Right ventricle myocardium superior (tissue), 1 donor: ENCODE data around the gene ROR1. TPM values are rescaled to one million over a fixed set of nuclear protein-coding genes. Genes with fewer than 3 reads are reported as not detected.
A peak's percentile ranks its signal among the peaks of the same experiment; 100 is the strongest.

Source experiments
- ATAC-seq: fragments of 200-7000 bp; cut with Tn5 transposase; one replicate; pipeline ENCODE4 v1.9.1; 2020; ENCODE audit warnings: mild to moderate bottlenecking; ENCODE audit not compliant: poor library complexity
- DNase-seq: peaks from one replicate; pipeline ENCODE4 v3.0.0-alpha.2; 2020
- intact Hi-C: fragments of 100-400 bp; cut with DNase I; formaldehyde crosslinking; loops from one replicate; pipeline ENCODE4 v1.11.2; 2022
- long read RNA-seq: library from polyadenylated mRNA; unstranded; transcript quantifications from one replicate; pipeline ENCODE4 v2.0.0, GENCODE V29; 2021
- total RNA-seq: library from RNA; stranded (reverse); fragmentation: NEBNext Ultra II Directional; extraction: Animal tissue kit (Norgen Biotek cat#: 25700); gene quantifications from one replicate; pipeline ENCODE4 v1.2.1, GENCODE V29; 2021
- donor health status: DM: no; HTN: yes; CAD: no; lungs with severe emphysema.

Gene ROR1
- 8.6 TPM for total RNA-seq
- long read RNA-seq, partial matches to known transcripts, result 3 of 6 reads
- long read RNA-seq, other reads (novel, unspliced or antisense), result 3 of 6 reads

- intact Hi-C loops, result loop anchor here (5.0 kb wide), 1 partner anchor 82 kb away; no protein-coding TSS in a partner anchor
- ATAC-seq, result peak; percentile 98
- peak; percentile 91 for DNase-seq
These were observed at the start of gene ROR1 for GRCh38 chr1:63773815-63774616. TSS of gene ROR1 (plus strand) at chr1:63774017.

- ATAC-seq (no peak), DNase-seq (no peak)
- intact Hi-C loops, result no loop called here
These were observed 49.4 kb upstream of the ROR1 start for GRCh38 chr1:63724375-63724899.

DNA sequence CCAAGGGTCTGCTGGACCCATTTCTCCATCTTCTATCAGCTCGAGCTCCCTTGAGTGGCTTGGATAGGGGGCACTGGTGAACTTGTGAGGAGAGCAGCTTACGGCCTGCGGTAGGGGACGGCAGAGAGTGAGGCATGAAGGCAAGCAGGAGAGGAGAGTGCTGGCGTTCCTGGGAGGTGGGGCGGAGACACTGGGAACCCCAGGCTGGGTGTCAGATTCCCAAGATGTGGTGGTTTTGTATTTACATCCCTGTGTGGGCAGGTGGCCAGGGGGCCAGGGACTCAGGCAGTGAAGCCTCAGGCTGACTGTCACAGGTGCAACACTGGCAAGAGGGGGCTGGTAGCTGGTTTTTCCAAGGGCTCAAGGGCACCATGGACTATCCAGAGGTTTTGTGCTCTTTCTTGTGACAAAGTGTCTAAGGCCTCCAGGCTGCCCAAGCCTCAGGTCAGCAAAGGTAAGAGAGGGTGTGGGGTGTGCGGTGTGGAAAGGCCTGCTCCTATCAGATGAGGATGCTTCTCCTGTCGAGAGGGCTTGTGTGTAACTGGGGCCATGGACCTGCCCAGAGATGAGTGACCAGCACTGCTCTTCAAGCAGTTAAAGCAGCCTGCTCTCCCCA is 45.1 kb upstream of the ROR1 start:
- intact Hi-C loops, result no loop called here
- ATAC-seq (no peak), DNase-seq (no peak)

DNA sequence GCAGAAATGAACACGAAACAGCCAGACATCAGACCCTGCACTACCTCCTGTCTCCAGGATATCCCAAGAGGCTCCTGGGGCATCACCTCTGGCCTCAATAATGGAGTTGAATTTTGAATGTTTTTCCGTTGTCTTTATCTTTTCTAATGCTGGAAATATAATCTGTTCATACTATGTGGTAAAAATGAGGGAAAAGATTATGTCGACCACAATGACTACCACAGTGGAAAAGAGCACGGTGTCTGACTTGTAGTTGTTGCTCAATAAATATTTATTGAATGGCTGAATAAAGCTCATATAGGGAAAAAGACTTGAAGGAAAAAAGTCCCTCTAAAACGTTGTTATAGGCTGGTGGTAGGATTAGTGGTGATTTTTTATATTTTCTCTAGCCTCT is 44.6 kb upstream of the ROR1 start:
- ATAC-seq (no peak), DNase-seq (no peak)
- intact Hi-C loops, result no loop called here

GRCh38 chr1:63730211-63730610 is 43.6 kb upstream of the ROR1 start:
- DNase-seq (no peak), ATAC-seq (no peak)
- intact Hi-C loops, result no loop called here

DNA sequence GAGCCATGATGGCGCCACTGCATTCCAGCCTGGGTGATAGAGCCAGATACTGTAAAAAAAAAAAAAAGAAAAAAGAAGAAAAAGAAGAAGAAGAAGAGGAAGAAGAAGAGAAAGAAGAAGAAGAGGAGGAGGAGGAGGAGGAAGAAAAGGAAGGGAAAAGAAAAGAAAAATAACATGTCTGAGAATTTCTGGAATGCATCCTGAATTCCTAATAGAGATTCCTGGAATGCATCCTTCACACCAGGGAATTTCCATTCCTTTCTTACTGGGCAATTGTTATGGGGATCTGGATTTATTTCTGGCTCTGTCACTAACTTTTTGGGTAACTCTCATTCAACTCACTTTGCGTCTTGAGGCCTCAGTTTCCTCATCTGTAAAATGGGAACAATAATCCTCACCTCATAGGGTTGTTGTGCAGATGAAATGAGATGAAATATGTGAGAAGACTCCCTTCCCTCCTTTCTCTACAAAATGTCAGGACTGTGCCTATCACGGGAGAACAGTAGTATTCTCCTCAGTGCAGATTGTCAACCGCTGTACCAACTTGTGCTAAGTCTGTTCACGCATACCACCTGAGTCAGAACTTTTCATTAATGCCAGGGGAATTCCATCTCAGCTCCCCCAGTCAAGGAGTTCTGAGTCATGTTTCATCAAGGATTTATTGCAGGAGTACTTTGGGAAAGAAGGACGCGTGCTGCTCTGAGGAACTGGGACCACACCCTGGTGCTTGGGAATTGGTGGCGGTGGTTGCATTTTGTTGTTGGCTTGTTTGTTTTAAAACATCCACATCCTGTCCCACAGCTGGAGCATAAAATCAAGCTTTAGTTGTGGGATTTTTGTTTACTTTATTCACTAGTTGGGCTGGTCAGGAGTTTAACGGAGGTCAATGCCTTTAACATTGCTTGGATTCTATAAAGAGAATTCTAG is 42.4 kb upstream of the ROR1 start:
- intact Hi-C loops, result no loop called here
- DNase-seq, result no peak
- ATAC-seq, result peak; percentile 61

DNA sequence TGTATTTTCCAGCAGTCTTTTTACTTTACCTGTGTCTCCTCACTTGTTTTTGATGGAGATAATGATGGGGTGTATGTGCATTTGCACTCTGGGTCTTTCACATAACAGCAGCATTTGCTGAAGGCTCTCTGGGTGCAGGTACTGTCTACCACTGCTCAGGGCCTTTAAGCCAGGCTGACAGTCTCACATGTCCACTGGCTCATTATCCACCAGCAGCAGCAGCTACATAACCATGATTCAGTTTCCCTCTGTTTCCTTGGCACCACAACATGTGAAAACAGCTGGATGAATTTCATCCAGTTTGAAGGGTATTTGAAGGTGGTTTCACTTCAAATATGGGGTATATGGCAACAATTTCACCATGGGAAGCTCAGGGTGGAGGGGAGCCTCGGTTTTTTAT is 41.2 kb upstream of the ROR1 start:
- ATAC-seq, result no peak
- intact Hi-C loops, result no loop called here
- DNase-seq, result no peak

DNA sequence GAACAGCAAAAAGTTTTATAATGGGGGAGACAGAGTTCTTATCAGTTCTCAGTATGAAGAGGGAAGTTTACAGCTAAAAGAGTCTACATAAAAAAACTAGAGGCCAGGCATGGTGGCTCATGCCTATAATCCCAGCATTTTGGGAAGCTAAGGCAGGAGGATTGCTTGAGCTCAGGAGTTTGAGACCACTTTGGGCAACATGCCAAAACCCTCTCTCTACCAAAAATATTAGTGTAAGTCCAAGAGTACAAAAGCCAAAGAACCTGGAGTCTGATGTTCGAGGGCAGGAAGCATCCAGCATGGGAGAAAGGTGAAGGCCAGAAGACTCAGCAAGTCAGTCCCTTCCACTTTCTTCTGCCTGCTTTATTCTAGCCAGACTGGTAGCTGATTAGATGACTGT is 35.0 kb upstream of the ROR1 start:
- intact Hi-C loops, result no loop called here

DNA sequence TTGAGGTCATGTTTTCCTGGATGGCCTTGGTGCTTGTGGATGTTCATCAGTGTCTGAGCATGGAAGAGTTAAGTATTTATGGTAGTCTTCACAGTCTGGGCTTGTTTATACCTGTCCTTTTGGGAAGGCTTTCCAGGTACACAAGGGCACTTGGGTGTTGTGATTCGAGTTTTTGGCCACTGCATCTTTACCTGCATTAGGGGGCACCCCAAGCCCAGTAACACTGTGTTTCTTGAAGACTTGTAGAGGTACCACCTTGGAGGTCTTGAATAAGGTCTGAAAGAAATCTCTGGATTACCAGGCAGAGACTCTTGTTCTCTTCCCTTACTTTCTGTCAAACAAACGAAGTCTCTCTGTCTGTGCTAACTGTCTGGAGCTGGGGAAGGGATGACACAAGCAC is 34.4 kb upstream of the ROR1 start:
- ATAC-seq (no peak), DNase-seq (no peak)
- intact Hi-C loops, result no loop called here

More for the DNA sequence above, 35.0 kb upstream of the ROR1 start:
- no peak for DNase-seq
- ATAC-seq, result no peak

DNA sequence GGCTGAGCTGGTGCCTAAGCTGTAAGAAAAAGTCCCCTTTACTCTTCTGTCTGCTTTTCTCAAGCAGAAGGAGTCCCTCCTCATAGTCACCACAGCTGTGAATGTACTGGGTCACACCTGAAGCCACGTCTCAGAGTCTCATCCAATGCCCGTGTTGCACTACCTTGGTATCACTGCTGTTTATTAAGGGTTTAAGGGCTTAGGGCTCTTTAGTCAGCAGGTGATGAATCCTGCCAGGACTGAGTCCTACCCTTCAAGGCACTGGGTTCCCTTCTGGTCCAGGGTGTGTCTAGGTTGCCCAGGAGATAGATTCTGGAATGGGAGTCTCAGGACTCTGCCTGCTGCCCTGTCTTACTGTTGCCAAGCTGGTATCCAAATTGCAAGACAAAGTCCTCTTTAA is 33.4 kb upstream of the ROR1 start:
- ATAC-seq, result no peak
- intact Hi-C loops, result no loop called here

GRCh38 chr1:63742526-63742925 is 31.3 kb upstream of the ROR1 start:
- ATAC-seq (no peak), DNase-seq (no peak)
- intact Hi-C loops, result no loop called here

More for the DNA sequence above, 33.4 kb upstream of the ROR1 start:
- DNase-seq, result no peak

DNA sequence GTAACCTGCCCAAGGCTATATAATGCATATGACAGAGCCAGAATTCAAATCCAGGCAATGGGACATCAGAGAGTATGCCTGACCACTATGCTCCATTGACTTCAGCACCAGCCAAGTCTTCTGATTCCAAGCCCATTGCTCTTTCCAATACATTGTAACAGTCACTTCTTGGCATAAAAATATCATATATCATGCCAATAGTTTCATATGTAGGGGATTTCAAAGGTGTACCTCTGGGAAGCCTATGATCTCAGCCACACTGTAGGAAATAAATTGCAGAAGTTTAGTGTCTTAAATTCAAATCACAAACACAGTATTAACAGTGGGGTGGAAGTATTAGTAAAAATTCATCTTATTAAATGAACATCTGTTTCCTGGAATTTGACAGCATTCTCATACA is 30.0 kb upstream of the ROR1 start:
- intact Hi-C loops, result no loop called here
- DNase-seq, result no peak
- ATAC-seq, result no peak

DNA sequence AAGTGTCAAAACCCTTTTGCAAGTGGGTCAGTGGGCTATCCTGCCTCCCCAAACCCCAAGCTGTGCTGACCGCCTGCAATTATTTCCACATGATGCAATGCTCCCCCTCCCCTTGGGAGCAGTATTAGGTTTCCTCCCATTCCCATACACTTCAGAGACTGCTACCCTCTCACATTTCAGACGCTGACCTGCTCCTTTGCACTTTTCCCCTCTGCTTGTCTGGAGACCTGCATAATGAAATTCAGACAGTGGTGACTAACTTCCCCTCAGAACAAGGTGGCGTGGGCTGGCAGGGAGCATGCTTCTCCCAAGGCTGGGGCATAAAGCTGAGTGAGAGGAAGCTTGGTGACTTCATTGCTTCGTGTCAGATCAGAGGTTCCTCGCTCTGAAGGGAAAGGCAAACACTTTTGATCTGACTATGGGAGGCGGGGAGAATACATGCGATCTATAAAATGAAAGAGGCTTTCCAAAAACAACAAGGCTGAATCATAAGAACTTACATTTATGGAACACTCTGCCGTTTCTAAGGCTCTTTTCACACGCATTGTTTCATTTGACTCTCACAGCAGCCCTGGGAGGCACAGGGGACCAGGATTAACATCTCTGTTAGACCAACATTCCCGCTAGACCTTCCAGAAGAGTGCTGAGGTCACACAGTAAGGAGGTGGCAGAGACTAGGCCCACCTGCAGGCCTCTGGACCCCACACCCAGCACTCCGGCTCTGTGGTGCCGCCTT is 27.5 kb upstream of the ROR1 start:
- ATAC-seq (no peak), DNase-seq (no peak)
- intact Hi-C loops, result no loop called here

DNA sequence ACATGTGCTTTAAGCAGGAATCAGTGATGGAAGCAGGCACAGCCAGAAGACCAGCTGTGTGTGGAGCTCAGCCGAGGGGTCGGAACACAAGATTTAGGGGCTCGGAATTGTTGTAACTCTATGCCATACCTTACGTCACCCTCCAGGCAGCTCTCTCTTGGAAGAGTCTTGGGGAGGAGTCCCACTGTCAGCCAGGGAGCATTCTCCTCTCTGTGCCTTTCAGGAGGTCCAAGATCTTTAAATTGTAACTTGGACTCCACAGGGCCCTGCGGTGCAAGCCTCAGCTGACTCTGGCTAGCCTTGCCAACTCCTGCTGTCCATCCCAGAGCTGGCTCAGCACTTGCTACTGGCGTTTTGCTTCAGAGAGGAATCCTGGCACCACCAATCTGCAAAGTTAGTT is 26.4 kb upstream of the ROR1 start:
- intact Hi-C loops, result no loop called here
- ATAC-seq (peak; percentile 81), DNase-seq (peak; percentile 53)

GRCh38 chr1:63748046-63748580 is 25.7 kb upstream of the ROR1 start:
- DNase-seq, result no peak
- ATAC-seq, result peak; percentile 11
- intact Hi-C loops, result no loop called here

DNA sequence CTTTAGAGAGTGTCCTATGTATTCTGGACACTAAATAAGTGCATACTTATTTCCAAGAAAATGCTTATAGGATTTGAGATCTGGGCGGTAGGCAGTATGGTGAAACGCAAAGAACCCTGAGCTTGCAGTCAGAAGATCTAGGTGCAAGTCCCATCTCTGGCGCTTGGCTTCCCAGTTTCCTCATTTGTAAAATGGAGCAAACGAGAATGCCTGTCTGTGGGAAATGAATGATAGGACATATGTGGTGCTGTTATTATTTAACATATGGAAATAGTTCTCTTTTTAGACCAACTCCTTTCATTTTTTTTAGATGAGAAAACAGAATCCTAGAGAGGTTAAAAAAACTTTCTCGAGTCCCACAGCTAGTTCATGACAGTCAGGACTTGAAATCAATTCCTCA is 25.2 kb upstream of the ROR1 start:
- DNase-seq, result no peak
- intact Hi-C loops, result no loop called here
- ATAC-seq, result no peak

GRCh38 chr1:63750721-63751120 is 23.1 kb upstream of the ROR1 start:
- intact Hi-C loops, result no loop called here
- DNase-seq (no peak), ATAC-seq (no peak)

DNA sequence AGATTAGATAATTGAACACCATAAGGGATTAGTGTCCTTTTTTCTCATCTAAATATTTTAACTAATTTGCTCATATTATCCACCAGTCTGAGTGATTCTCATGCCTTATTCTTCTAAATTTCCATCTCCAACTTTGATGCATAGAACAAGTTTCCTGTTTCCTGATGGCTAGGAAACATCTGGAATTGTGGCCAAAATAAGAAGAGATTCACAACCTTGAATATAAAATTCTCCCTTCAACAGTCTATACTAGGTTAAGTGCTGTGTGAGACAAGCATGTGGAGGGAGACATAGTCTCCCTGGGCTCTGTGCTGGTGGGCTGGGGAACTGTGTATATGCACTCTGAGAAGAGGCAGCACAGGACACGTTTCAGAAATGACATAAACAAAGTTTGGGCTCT is 21.6 kb upstream of the ROR1 start:
- ATAC-seq, result no peak
- DNase-seq, result no peak
- intact Hi-C loops, result no loop called here
